Psoas muscle (tissue), 8 donors: ENCODE results near the gene MGME1. TPM values are rescaled to one million over a fixed set of nuclear protein-coding genes. Genes with fewer than 3 reads are reported as not detected.

Experiments used
- ATAC-seq, 4 donors: fragments of 200-7000 bp; cut with Tn5 transposase; one replicate each; pipeline ENCODE4 v1.9.1; 2020; ENCODE audit warnings: moderate library complexity in 3 of 4, mild to moderate bottlenecking in 2 of 4
- DNase-seq, 2 donors: peaks; one replicate each; pipeline ENCODE4 v3.0.0-alpha.2; 2020
- H3K27ac ChIP-seq: fragments of 200-600 bp; one replicate; pipeline ENCODE4 v1.8.0; 2022
- H3K27me3 ChIP-seq, 3 donors: fragments of 200-600 bp in 1 of 3; one replicate each; pipeline versions ENCODE4 v1.6.1 to v1.8.0; 2013 to 2022; ENCODE audit warnings: low read length in 2 of 3, mild to moderate bottlenecking in 2 of 3, moderate library complexity in 1 of 3; ENCODE audit not compliant: insufficient read depth in 3 of 3
- H3K36me3 ChIP-seq, 2 donors: fragments of 200-600 bp in 1 of 2; one replicate each; pipeline versions ENCODE4 v1.6.1 to v1.8.0; 2013 to 2022; ENCODE audit warnings: low read depth in 1 of 2, mild to moderate bottlenecking in 1 of 2, moderate library complexity in 1 of 2; ENCODE audit not compliant: insufficient read depth in 1 of 2
- H3K4me1 ChIP-seq: fragments of 200-600 bp; one replicate; pipeline ENCODE4 v1.8.0; 2022
- H3K4me3 ChIP-seq: fragments of 200-600 bp; one replicate; pipeline ENCODE4 v1.8.0; 2022; ENCODE audit warnings: mild to moderate bottlenecking
- H3K9me3 ChIP-seq: fragments of 200-600 bp; one replicate; pipeline ENCODE4 v1.8.0; 2022
- CTCF ChIP-seq: fragments of 200-600 bp; IDR thresholded peaks from one replicate; pipeline ENCODE4 v1.8.0; 2022; ENCODE audit warnings: antibody characterized with exemption
- WGBS, 3 donors: extraction: QIAGEN DNeasy Blood & Tissue Kit; methylation state at CpG; one replicate each; pipeline versions ENCODE4 v1.1.6 to v1.1.7; 2013; 5-methylcytosine and 5-hydroxymethylcytosine counted together
- intact Hi-C, 2 donors: fragments of 100-400 bp; cut with DNase I; formaldehyde crosslinking; loops; one replicate each; pipeline versions ENCODE4 v1.11.0 to v1.14.2; 2022
- polyA plus RNA-seq, 3 donors: library from polyadenylated mRNA; stranded (reverse); fragments of 200-250 nt; gene quantifications; one replicate each; pipeline ENCODE4 v1.2.3, GENCODE V29; 2013
- total RNA-seq, 4 donors: library from RNA; stranded (reverse); fragmentation: NEBNext Ultra II Directional in 2 of 4; extraction: Animal tissue kit (Norgen Biotek cat#: 25700) in 2 of 4; gene quantifications; one replicate each; pipeline versions ENCODE4 v1.2.1 to v1.2.4, GENCODE V29; 2021 to 2023
- donor health status: healthy with polysubstance abuse.
- donor health status: DM: no; HTN: no; CAD: no; lungs with moderate emphysema.
- donor health status: Bipolar disorder and iron deficiency.
- donor health status: healthy.
- donor health status: DM: yes; HTN: yes; CAD: no.
- donor health status: DM: no; HTN: no; CAD: no.
- donor health status: DM: no; HTN: no; CAD: no.
- donor health status: DM: yes; HTN: yes; CAD: no.

Gene MGME1
- total and polyA plus RNA-seq, 7 donors: 4.3 to 21.8 (median 9.2) TPM

GRCh38 chr20:17947474-17947815 lies 21.4 kb upstream of the MGME1 start:
- ATAC-seq: no peak
- DNase-seq: no peak
- 47 to 70% (median 47%) methylated on average over 5 of the region's 5 CpGs for WGBS, 3 donors
- Histone ChIP-seq H3K27ac (no peak overlapping the region), H3K27me3 (no peaks in the 10 kb centered on the region), H3K4me3 (no peak overlapping the region), H3K9me3 (no peaks in the 10 kb centered on the region), H3K36me3 (peaks cover 23 to 100% of the 10 kb centered on the region in 2 donors), H3K4me1 (no peaks in the 10 kb centered on the region)
- intact Hi-C loops: no loop called here
- TF ChIP-seq CTCF: no peak

- WGBS, 3 donors: 96 to 98% (median 97%) methylated on average over 2 of the region's 2 CpGs
- H3K4me3 ChIP-seq: no peak overlapping the region
- no peak overlapping the region for H3K27ac ChIP-seq
- DNase-seq (no peak), ATAC-seq (no peak)
- TF ChIP-seq CTCF: no peak
- peaks cover 28 to 100% of the 10 kb centered on the region in 2 donors for H3K36me3 ChIP-seq
- H3K9me3 ChIP-seq: no peaks in the 10 kb centered on the region
- no peaks in the 10 kb centered on the region for H3K4me1 ChIP-seq
- intact Hi-C loops: no loop called here
- no peaks in the 10 kb centered on the region for H3K27me3 ChIP-seq
Observed at GRCh38 chr20:17948442-17948841, 20.4 kb upstream of the MGME1 start.

GRCh38 chr20:17949899-17950298 lies 18.9 kb upstream of the MGME1 start:
- DNase-seq: no peak
- H3K36me3 ChIP-seq: peaks cover 34 to 100% of the 10 kb centered on the region in 2 donors

GRCh38 chr20:17950670-17951069 lies 18.1 kb upstream of the MGME1 start:
- Histone ChIP-seq H3K9me3 (no peaks in the 10 kb centered on the region), H3K27ac (no peak overlapping the region), H3K27me3 (no peaks in the 10 kb centered on the region), H3K36me3 (peaks cover 34 to 100% of the 10 kb centered on the region in 2 donors), H3K4me3 (no peak overlapping the region), H3K4me1 (no peaks in the 10 kb centered on the region)
- intact Hi-C loops: no loop called here
- DNase-seq (no peak), ATAC-seq (no peak)
- 84 to 85% (median 84%) methylated on average over 6 of the region's 6 CpGs for WGBS, 3 donors
- no peak for TF ChIP-seq CTCF

More at GRCh38 chr20:17949899-17950298, 18.9 kb upstream of the MGME1 start:
- WGBS, 3 donors: 98% methylated on average over 4 of the region's 4 CpGs
- Histone ChIP-seq H3K27me3 (no peaks in the 10 kb centered on the region), H3K4me1 (no peaks in the 10 kb centered on the region), H3K4me3 (no peak overlapping the region), H3K27ac (no peak overlapping the region), H3K9me3 (no peaks in the 10 kb centered on the region)
- TF ChIP-seq CTCF: no peak
- intact Hi-C loops: no loop called here
- ATAC-seq: no peak

- H3K27ac ChIP-seq: no peak overlapping the region
- intact Hi-C loops: no loop called here
- H3K27me3 ChIP-seq: no peaks in the 10 kb centered on the region
- H3K4me1 ChIP-seq: no peaks in the 10 kb centered on the region
- 83 to 87% (median 87%) methylated on average over 2 of the region's 2 CpGs for WGBS, 3 donors
- no peak for DNase-seq
- no peak for TF ChIP-seq CTCF
- no peak for ATAC-seq
- no peaks in the 10 kb centered on the region for H3K9me3 ChIP-seq
- no peak overlapping the region for H3K4me3 ChIP-seq
- peaks cover 34 to 100% of the 10 kb centered on the region in 2 donors for H3K36me3 ChIP-seq
Observed at GRCh38 chr20:17951323-17951722, 17.5 kb upstream of the MGME1 start.
